ENCODE data around the gene GLIPR1L2.

DNA sequence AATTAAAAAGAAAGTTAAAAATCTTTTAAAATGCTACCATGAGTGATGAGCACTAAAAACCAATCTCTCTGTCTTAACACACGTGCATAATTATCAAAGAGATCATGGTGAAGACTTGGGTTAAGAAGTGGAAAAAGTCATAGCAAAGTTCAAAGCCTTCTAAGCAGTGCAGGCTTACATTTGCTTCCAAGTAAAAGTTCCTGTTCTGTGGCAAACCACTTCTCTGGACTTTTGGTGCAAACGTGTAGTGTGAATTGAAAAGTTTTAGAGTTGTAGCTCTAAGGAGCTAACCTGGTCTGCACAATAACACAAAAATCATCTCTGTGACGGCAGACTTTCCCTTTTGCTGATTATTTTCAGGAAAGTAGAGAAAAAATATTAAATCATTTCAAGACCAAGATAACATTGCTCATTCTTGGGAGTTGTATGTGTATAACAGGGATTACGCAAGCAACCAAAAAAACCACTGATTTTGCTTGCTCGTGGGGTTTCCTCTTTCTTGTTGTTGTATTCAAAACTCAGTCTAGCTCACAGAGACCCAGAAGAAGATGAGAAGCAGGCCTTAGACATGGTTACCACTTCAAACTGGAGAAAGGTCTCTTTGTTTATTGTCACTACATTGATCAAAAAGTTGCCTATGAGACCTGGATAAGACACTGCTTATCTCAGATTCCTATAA, 87.4 kb downstream of the GLIPR1L2 start:
- TF ChIP-seq, protein P1, sequence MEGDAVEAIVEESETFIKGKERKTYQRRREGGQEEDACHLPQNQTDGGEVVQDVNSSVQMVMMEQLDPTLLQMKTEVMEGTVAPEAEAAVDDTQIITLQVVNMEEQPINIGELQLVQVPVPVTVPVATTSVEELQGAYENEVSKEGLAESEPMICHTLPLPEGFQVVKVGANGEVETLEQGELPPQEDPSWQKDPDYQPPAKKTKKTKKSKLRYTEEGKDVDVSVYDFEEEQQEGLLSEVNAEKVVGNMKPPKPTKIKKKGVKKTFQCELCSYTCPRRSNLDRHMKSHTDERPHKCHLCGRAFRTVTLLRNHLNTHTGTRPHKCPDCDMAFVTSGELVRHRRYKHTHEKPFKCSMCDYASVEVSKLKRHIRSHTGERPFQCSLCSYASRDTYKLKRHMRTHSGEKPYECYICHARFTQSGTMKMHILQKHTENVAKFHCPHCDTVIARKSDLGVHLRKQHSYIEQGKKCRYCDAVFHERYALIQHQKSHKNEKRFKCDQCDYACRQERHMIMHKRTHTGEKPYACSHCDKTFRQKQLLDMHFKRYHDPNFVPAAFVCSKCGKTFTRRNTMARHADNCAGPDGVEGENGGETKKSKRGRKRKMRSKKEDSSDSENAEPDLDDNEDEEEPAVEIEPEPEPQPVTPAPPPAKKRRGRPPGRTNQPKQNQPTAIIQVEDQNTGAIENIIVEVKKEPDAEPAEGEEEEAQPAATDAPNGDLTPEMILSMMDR (conservative IDR thresholded peaks at IDR 0.05; ENCODE audit: low read depth in 2 of 2), result no peak
- TF ChIP-seq, protein P2, sequence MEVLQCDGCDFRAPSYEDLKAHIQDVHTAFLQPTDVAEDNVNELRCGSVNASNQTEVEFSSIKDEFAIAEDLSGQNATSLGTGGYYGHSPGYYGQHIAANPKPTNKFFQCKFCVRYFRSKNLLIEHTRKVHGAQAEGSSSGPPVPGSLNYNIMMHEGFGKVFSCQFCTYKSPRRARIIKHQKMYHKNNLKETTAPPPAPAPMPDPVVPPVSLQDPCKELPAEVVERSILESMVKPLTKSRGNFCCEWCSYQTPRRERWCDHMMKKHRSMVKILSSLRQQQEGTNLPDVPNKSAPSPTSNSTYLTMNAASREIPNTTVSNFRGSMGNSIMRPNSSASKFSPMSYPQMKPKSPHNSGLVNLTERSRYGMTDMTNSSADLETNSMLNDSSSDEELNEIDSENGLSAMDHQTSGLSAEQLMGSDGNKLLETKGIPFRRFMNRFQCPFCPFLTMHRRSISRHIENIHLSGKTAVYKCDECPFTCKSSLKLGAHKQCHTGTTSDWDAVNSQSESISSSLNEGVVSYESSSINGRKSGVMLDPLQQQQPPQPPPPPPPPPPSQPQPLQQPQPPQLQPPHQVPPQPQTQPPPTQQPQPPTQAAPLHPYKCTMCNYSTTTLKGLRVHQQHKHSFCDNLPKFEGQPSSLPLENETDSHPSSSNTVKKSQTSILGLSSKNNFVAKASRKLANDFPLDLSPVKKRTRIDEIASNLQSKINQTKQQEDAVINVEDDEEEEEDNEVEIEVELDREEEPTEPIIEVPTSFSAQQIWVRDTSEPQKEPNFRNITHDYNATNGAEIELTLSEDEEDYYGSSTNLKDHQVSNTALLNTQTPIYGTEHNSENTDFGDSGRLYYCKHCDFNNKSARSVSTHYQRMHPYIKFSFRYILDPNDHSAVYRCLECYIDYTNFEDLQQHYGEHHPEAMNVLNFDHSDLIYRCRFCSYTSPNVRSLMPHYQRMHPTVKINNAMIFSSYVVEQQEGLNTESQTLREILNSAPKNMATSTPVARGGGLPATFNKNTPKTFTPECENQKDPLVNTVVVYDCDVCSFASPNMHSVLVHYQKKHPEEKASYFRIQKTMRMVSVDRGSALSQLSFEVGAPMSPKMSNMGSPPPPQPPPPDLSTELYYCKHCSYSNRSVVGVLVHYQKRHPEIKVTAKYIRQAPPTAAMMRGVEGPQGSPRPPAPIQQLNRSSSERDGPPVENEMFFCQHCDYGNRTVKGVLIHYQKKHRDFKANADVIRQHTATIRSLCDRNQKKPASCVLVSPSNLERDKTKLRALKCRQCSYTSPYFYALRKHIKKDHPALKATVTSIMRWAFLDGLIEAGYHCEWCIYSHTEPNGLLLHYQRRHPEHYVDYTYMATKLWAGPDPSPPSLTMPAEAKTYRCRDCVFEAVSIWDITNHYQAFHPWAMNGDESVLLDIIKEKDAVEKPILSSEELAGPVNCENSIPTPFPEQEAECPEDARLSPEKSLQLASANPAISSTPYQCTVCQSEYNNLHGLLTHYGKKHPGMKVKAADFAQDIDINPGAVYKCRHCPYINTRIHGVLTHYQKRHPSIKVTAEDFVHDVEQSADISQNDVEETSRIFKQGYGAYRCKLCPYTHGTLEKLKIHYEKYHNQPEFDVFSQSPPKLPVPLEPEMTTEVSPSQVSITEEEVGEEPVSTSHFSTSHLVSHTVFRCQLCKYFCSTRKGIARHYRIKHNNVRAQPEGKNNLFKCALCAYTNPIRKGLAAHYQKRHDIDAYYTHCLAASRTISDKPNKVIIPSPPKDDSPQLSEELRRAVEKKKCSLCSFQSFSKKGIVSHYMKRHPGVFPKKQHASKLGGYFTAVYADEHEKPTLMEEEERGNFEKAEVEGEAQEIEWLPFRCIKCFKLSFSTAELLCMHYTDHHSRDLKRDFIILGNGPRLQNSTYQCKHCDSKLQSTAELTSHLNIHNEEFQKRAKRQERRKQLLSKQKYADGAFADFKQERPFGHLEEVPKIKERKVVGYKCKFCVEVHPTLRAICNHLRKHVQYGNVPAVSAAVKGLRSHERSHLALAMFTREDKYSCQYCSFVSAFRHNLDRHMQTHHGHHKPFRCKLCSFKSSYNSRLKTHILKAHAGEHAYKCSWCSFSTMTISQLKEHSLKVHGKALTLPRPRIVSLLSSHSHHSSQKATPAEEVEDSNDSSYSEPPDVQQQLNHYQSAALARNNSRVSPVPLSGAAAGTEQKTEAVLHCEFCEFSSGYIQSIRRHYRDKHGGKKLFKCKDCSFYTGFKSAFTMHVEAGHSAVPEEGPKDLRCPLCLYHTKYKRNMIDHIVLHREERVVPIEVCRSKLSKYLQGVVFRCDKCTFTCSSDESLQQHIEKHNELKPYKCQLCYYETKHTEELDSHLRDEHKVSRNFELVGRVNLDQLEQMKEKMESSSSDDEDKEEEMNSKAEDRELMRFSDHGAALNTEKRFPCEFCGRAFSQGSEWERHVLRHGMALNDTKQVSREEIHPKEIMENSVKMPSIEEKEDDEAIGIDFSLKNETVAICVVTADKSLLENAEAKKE (CRISPR knock-in tag; IDR thresholded peaks at IDR 0.05), result no peak
- no peak for TF ChIP-seq POLR2AphosphoS5 (IDR thresholded peaks at IDR 0.05; ENCODE audit: low read depth)
- TF ChIP-seq, protein P3, sequence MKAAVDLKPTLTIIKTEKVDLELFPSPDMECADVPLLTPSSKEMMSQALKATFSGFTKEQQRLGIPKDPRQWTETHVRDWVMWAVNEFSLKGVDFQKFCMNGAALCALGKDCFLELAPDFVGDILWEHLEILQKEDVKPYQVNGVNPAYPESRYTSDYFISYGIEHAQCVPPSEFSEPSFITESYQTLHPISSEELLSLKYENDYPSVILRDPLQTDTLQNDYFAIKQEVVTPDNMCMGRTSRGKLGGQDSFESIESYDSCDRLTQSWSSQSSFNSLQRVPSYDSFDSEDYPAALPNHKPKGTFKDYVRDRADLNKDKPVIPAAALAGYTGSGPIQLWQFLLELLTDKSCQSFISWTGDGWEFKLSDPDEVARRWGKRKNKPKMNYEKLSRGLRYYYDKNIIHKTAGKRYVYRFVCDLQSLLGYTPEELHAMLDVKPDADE (IDR thresholded peaks at IDR 0.05), result no peak
- TF ChIP-seq, protein P4, sequence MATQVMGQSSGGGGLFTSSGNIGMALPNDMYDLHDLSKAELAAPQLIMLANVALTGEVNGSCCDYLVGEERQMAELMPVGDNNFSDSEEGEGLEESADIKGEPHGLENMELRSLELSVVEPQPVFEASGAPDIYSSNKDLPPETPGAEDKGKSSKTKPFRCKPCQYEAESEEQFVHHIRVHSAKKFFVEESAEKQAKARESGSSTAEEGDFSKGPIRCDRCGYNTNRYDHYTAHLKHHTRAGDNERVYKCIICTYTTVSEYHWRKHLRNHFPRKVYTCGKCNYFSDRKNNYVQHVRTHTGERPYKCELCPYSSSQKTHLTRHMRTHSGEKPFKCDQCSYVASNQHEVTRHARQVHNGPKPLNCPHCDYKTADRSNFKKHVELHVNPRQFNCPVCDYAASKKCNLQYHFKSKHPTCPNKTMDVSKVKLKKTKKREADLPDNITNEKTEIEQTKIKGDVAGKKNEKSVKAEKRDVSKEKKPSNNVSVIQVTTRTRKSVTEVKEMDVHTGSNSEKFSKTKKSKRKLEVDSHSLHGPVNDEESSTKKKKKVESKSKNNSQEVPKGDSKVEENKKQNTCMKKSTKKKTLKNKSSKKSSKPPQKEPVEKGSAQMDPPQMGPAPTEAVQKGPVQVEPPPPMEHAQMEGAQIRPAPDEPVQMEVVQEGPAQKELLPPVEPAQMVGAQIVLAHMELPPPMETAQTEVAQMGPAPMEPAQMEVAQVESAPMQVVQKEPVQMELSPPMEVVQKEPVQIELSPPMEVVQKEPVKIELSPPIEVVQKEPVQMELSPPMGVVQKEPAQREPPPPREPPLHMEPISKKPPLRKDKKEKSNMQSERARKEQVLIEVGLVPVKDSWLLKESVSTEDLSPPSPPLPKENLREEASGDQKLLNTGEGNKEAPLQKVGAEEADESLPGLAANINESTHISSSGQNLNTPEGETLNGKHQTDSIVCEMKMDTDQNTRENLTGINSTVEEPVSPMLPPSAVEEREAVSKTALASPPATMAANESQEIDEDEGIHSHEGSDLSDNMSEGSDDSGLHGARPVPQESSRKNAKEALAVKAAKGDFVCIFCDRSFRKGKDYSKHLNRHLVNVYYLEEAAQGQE (IDR thresholded peaks at IDR 0.05; ENCODE audit: unreplicated experiment), result no peak
- no peak for TF ChIP-seq CREB1 (CRISPR knock-in tag; IDR thresholded peaks at IDR 0.05; ENCODE audit: low read depth)
- TF ChIP-seq EZH2phosphoT487 (IDR thresholded peaks at IDR 0.05; ENCODE audit: unreplicated experiment), result no peak
- TF ChIP-seq EZH2 (IDR thresholded peaks at IDR 0.05; ENCODE audit: low read depth, unreplicated experiment), result no peak

Data from GM23338 (cell line).